NCI-H524 (cell line): ENCODE measurements around the gene RAB11FIP3.
A peak's percentile ranks its signal among the peaks of the same experiment; 100 is the strongest.

Experiments used
- DNase-seq, 2 experiments: peaks; one replicate each; lab custom pipeline; 2025; lab: John Stamatoyannopoulos, UW

Gene RAB11FIP3

GRCh38 chr16:519425-519824, 94.0 kb downstream of the RAB11FIP3 start:
- no peak for DNase-seq

- no peak for DNase-seq
These were observed 94.6 kb downstream of the RAB11FIP3 start for GRCh38 chr16:519841-520687.

GRCh38 chr16:520847-521246, 95.4 kb downstream of the RAB11FIP3 start:
- no peak for DNase-seq

GRCh38 chr16:521381-522210, 96.1 kb downstream of the RAB11FIP3 start:
- DNase-seq = no peak

- DNase-seq = no peak
These were observed 97.1 kb downstream of the RAB11FIP3 start for GRCh38 chr16:522320-523096.

GRCh38 chr16:523097-523741, 97.8 kb downstream of the RAB11FIP3 start:
- no peak for DNase-seq

- no peak for DNase-seq
These were observed 99.0 kb downstream of the RAB11FIP3 start for GRCh38 chr16:524274-525040.

GRCh38 chr16:525123-525519, 99.7 kb downstream of the RAB11FIP3 start:
- no peak for DNase-seq

GRCh38 chr16:525520-526180, 100.2 kb downstream of the RAB11FIP3 start:
- DNase-seq = no peak

- peak in 1 of 2 experiments; percentile 42 for DNase-seq
These were observed 100.9 kb downstream of the RAB11FIP3 start for GRCh38 chr16:526181-527014.

GRCh38 chr16:527015-527903, 101.8 kb downstream of the RAB11FIP3 start, which contains the start of gene CAPN15:
Gene CAPN15, plus strand, starts transcription at chr16:527712. Its CDS starts 19,127 bp downstream, at chr16:546839.
- DNase-seq = peak; percentile 83 to 91

- DNase-seq = peak in 1 of 2 experiments; percentile 32
These were observed 102.9 kb downstream of the RAB11FIP3 start for GRCh38 chr16:528111-529011.

- no peak for DNase-seq
These were observed 103.6 kb downstream of the RAB11FIP3 start for GRCh38 chr16:529012-529575.

GRCh38 chr16:530111-530817, 104.8 kb downstream of the RAB11FIP3 start:
- no peak for DNase-seq

- DNase-seq = no peak
These were observed 106.2 kb downstream of the RAB11FIP3 start for GRCh38 chr16:531494-532125.
